ENCODE measurements around the gene PIGV. TPM values are rescaled to one million over a fixed set of nuclear protein-coding genes. Genes with fewer than 3 reads are reported as not detected.

PIGV gene
- total RNA-seq, 1 experiment from 2014 or later: 7.5 TPM

DNA sequence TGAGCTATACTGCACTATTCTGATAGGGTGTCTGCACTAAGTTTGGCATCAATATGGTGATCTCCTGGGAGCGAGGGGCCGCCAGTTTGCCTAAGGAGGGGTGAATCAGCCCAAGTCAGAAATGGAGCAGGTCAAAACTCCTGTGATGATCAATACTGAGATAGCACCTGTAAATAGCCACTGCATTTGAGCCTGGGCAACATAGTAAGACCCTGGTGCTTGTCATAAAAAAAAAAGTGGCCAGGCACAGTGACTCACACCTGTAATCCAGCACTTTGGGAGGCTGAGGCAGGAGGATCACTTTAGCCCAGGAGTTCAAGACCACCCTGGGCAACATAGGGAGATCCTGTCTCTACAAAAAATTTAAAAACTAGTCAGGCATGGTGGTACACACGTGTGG lies 27.1 kb downstream of the PIGV start:
- no peak overlapping the region for H2BK5ac ChIP-seq (ENCODE audit: insufficient read length, low read length)
- Mint-ChIP-seq H3K9me3 (peaks cover 10 to 11% of the 10 kb centered on the region in 2 experiments), H3K4me3 (no peak overlapping the region), H3K27ac (no peak overlapping the region; a peak in 1 of 7 replicates), H3K4me1 (no peaks in the 10 kb centered on the region), H3K27me3 (ENCODE audit: low read depth) (peaks cover 8% of the 10 kb centered on the region), H3K36me3 (ENCODE audit: insufficient read depth in 1 of 3, low read depth in 3 of 3) (peaks cover 0 to 5% (median 3%) of the 10 kb centered on the region in 3 experiments; a peak in 4 of 7 replicates)
- no peak overlapping the region for H3K56ac ChIP-seq (ENCODE audit: insufficient read length, low read depth, low read length)
- no peak overlapping the region for H3K18ac ChIP-seq (ENCODE audit: insufficient read length, low read depth, low read length)
- H2BK15ac ChIP-seq (ENCODE audit: low read depth, low read length): no peak overlapping the region
- H2BK20ac ChIP-seq (ENCODE audit: low read depth, low read length, poor library complexity, severe bottlenecking): no peak overlapping the region
- no peak overlapping the region for H3T11ph ChIP-seq (ENCODE audit: low read length)
- H3K9ac ChIP-seq (ENCODE audit: extremely low read depth, insufficient read length, low read length): no peak overlapping the region
- H3K14ac ChIP-seq (ENCODE audit: insufficient read depth, low read length): no peak overlapping the region
- no peak overlapping the region for H3K23ac ChIP-seq (ENCODE audit: insufficient read length, low read depth, low read length)
- no peaks in the 10 kb centered on the region for H3K79me2 ChIP-seq (ENCODE audit: insufficient read depth, low read length)
- no peak overlapping the region for H4K91ac ChIP-seq (ENCODE audit: insufficient read length, low read depth, low read length)
- H2AFZ ChIP-seq (ENCODE audit: low read length): no peak overlapping the region
- no peak overlapping the region for H3K4me2 ChIP-seq (ENCODE audit: insufficient read depth, insufficient read length, low read length)
- WGBS (ENCODE audit: extremely low coverage, insufficient read length, low lambda C conversion rate): no CpG with 5 or more reads among the region's 3 CpGs
- H4K8ac ChIP-seq (replicated peaks; ENCODE audit: insufficient read length, low read depth, low read length): no peak overlapping the region
- no peak overlapping the region for H2AK5ac ChIP-seq (ENCODE audit: insufficient read length, low read length)
- H3K27ac ChIP-seq (ENCODE audit: insufficient read length, low read depth, low read length): no peak overlapping the region
- H4K5ac ChIP-seq (ENCODE audit: insufficient read length, low read depth, low read length): no peak overlapping the region
- H3K4ac ChIP-seq (ENCODE audit: low read depth, low read length): no peak overlapping the region
- no peak for DNase-seq
- H4K20me1 ChIP-seq (ENCODE audit: control insufficient read depth, insufficient read depth, insufficient read length): no peaks in the 10 kb centered on the region
- TF ChIP-seq, protein P1, sequence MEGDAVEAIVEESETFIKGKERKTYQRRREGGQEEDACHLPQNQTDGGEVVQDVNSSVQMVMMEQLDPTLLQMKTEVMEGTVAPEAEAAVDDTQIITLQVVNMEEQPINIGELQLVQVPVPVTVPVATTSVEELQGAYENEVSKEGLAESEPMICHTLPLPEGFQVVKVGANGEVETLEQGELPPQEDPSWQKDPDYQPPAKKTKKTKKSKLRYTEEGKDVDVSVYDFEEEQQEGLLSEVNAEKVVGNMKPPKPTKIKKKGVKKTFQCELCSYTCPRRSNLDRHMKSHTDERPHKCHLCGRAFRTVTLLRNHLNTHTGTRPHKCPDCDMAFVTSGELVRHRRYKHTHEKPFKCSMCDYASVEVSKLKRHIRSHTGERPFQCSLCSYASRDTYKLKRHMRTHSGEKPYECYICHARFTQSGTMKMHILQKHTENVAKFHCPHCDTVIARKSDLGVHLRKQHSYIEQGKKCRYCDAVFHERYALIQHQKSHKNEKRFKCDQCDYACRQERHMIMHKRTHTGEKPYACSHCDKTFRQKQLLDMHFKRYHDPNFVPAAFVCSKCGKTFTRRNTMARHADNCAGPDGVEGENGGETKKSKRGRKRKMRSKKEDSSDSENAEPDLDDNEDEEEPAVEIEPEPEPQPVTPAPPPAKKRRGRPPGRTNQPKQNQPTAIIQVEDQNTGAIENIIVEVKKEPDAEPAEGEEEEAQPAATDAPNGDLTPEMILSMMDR (conservative IDR thresholded peaks at IDR 0.05): no peak
- no peaks in the 10 kb centered on the region for H3K4me1 ChIP-seq (ENCODE audit: insufficient read depth, low read length)
- no peak overlapping the region for H2BK120ac ChIP-seq (ENCODE audit: low read depth, low read length, poor library complexity, severe bottlenecking)
- H3K79me1 ChIP-seq (ENCODE audit: insufficient read depth, low read depth, low read length, poor library complexity, severe bottlenecking): no peaks in the 10 kb centered on the region
- H3K23me2 ChIP-seq (ENCODE audit: insufficient read length, low read depth, low read length, poor library complexity, severe bottlenecking): no peaks in the 10 kb centered on the region
- no peaks in the 10 kb centered on the region for H3K9me3 ChIP-seq (ENCODE audit: control insufficient read depth, low read depth, low read length)
- no peaks in the 10 kb centered on the region for H3K27me3 ChIP-seq (ENCODE audit: insufficient read depth, low read length)
- H2BK12ac ChIP-seq (ENCODE audit: insufficient read length, low read depth, low read length): no peak overlapping the region
